ENCODE measurements around the gene NTNG1.

DNA sequence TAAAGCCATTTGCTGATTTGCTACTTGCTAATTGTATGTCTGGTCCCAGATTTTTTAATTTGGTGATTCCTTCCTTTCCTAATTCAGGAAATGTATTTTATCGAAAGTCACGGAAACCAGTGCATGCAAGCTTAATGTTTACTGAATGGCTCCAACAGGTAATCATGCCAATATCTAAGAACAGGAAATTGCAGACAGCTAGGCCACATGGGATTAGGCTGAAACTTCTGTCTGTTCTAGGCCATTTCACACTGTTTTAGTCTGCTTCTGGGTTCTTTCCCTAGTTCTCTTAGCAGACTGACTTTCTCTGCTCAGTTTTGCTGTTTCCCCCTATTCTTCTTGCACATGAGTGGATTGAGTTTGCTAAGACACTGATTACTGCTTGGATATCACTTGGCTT lies 111.4 kb downstream of the NTNG1 start:
- TF ChIP-seq CTCF (IDR thresholded peaks at IDR 0.05) (no peak), POLR2A (IDR thresholded peaks at IDR 0.05) (no peak), EP300 (IDR thresholded peaks at IDR 0.05) (no peak)

All from ovary (tissue), 3 donors.